GM06990 (cell line): ENCODE results near the gene PTCHD1.

Experiments used
- DNase-seq: peaks from one replicate; pipeline ENCODE4 v3.0.0-alpha.2; 2011; ENCODE audit not compliant: insufficient read length; ENCODE audit errors: extremely low read depth
- H3K27me3 ChIP-seq: replicated peaks from 2 replicates; pipeline ENCODE4 v1.6.0; 2011; ENCODE audit warnings: low read length; ENCODE audit not compliant: control insufficient read depth, insufficient read depth
- H3K36me3 ChIP-seq: 2 replicates; pipeline ENCODE4 v1.5.1; 2011; ENCODE audit warnings: low read length; ENCODE audit not compliant: control insufficient read depth, insufficient read depth
- H3K4me3 ChIP-seq: replicated peaks from 2 replicates; pipeline ENCODE4 v1.5.1; 2011; ENCODE audit warnings: low read depth, mild to moderate bottlenecking, control low read depth, low read length
- CTCF ChIP-seq: IDR thresholded peaks from 2 replicates; pipeline ENCODE4 v1.5.1; 2011; ENCODE audit warnings: low read length, control low read depth, mild to moderate bottlenecking, inconsistent platforms; ENCODE audit not compliant: insufficient read depth, poor library complexity, severe bottlenecking

The PTCHD1 gene

GRCh38 chrX:23331701-23332100, 2.9 kb upstream of the PTCHD1 start:
- Histone ChIP-seq H3K36me3 (no peaks in the 10 kb centered on the region), H3K27me3 (no peaks in the 10 kb centered on the region), H3K4me3 (no peak overlapping the region)
- no peak for TF ChIP-seq CTCF
- no peak for DNase-seq

- DNase-seq: no peak
- Histone ChIP-seq H3K27me3 (no peaks in the 10 kb centered on the region), H3K4me3 (no peak overlapping the region), H3K36me3 (no peaks in the 10 kb centered on the region)
- no peak for TF ChIP-seq CTCF
These were observed 2.4 kb upstream of the PTCHD1 start for GRCh38 chrX:23332101-23332887.

- no peak for TF ChIP-seq CTCF
These were observed 1.5 kb upstream of the PTCHD1 start for GRCh38 chrX:23332888-23333821.

GRCh38 chrX:23333842-23334520, 668 bp upstream of the PTCHD1 start:
- TF ChIP-seq CTCF: no peak
- DNase-seq: peak; percentile 3

More at GRCh38 chrX:23332888-23333821, 1.5 kb upstream of the PTCHD1 start:
- peak; percentile 7 for DNase-seq
- Histone ChIP-seq H3K36me3 (no peaks in the 10 kb centered on the region), H3K27me3 (no peaks in the 10 kb centered on the region), H3K4me3 (no peak overlapping the region)

GRCh38 chrX:23334521-23334847, 165 bp upstream of the PTCHD1 start:
- no peak for TF ChIP-seq CTCF
- Histone ChIP-seq H3K36me3 (no peaks in the 10 kb centered on the region), H3K27me3 (no peaks in the 10 kb centered on the region), H3K4me3 (no peak overlapping the region)
- DNase-seq: no peak

More at GRCh38 chrX:23333842-23334520, 668 bp upstream of the PTCHD1 start:
- H3K4me3 ChIP-seq: no peak overlapping the region
- H3K27me3 ChIP-seq: no peaks in the 10 kb centered on the region
- H3K36me3 ChIP-seq: no peaks in the 10 kb centered on the region
